ENCODE data around the gene OR56B1. TPM values are rescaled to one million over a fixed set of nuclear protein-coding genes. Genes with fewer than 3 reads are reported as not detected.
"Not testable (repeated sequence)": the region's sequence is repeated elsewhere in the genome, so short reads cannot be mapped to it uniquely, and the experiment has no call there.

Gene OR56B1
- total RNA-seq, 1 donor: under 0.01 TPM

DNA sequence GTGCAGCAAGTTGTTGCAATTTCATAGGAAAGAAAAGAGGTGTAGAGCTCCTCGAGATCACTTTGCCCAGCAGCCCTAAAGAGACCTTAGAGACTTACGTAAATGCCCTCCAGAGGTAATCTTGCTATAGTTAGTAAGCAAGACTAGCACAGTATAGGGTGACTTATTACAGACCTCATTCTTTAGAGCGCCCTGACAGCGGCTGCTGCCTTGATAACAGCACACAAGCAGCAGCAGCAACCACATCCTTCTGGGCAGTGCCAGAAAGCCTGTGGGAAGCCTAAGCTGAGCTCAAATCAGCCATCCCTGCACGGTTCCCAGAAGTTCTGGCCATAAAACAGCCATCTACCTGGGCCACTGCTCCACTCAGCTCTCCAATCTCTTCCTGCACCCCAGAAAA lies 22.6 kb upstream of the OR56B1 start:
- H3K4me2 ChIP-seq (ENCODE audit: insufficient read depth, low read length): no peak overlapping the region
- H4K20me1 ChIP-seq (ENCODE audit: insufficient read depth, low read length): no peaks in the 10 kb centered on the region
- no peaks in the 10 kb centered on the region for H3K9me3 ChIP-seq (ENCODE audit: low read depth, low read length)
- DNase-seq (ENCODE audit: insufficient read length, low spot score, missing footprints): no peak
- H3K36me3 ChIP-seq (ENCODE audit: insufficient read depth, low read length): peaks cover 12% of the 10 kb centered on the region
- no peak overlapping the region for H3K4me3 ChIP-seq (ENCODE audit: insufficient read depth, low read length)
- H3K79me2 ChIP-seq (ENCODE audit: insufficient read depth, low read length): no peaks in the 10 kb centered on the region
- no peaks in the 10 kb centered on the region for H3K4me1 ChIP-seq (ENCODE audit: insufficient read depth, low read length)
- no peak overlapping the region for H2AFZ ChIP-seq (ENCODE audit: low read length)
- TF ChIP-seq, protein P1, sequence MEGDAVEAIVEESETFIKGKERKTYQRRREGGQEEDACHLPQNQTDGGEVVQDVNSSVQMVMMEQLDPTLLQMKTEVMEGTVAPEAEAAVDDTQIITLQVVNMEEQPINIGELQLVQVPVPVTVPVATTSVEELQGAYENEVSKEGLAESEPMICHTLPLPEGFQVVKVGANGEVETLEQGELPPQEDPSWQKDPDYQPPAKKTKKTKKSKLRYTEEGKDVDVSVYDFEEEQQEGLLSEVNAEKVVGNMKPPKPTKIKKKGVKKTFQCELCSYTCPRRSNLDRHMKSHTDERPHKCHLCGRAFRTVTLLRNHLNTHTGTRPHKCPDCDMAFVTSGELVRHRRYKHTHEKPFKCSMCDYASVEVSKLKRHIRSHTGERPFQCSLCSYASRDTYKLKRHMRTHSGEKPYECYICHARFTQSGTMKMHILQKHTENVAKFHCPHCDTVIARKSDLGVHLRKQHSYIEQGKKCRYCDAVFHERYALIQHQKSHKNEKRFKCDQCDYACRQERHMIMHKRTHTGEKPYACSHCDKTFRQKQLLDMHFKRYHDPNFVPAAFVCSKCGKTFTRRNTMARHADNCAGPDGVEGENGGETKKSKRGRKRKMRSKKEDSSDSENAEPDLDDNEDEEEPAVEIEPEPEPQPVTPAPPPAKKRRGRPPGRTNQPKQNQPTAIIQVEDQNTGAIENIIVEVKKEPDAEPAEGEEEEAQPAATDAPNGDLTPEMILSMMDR (IDR thresholded peaks at IDR 0.05; ENCODE audit: extremely low read depth, low read depth, low read length): no peak
- H3K27ac ChIP-seq (ENCODE audit: low read depth, low read length): no peak overlapping the region
- peaks cover 4% of the 10 kb centered on the region for H3K27me3 ChIP-seq (ENCODE audit: insufficient read depth, low read length)

DNA sequence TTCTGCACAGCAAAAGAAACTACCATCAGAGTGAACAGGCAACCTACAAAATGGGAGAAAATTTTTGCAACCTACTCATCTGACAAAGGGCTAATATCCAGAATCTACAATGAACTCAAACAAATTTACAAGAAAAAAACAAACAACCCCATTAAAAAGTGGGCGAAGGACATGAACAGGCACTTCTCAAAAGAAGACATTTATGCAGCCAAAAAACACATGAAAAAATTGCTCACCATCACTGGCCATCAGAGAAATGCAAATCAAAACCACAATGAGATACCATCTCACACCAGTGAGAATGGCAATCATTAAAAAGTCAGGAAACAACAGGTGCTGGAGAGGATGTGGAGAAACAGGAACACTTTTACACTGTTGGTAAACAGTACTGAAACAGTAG lies 19.7 kb upstream of the OR56B1 start:
- not testable (repeated sequence) for H3K4me1 ChIP-seq (ENCODE audit: insufficient read depth, low read length); H2AFZ ChIP-seq (ENCODE audit: low read length); H3K9me3 ChIP-seq (ENCODE audit: low read depth, low read length); H3K27ac ChIP-seq (ENCODE audit: low read depth, low read length); H4K20me1 ChIP-seq (ENCODE audit: insufficient read depth, low read length); H3K36me3 ChIP-seq (ENCODE audit: insufficient read depth, low read length); H3K79me2 ChIP-seq (ENCODE audit: insufficient read depth, low read length); H3K4me2 ChIP-seq (ENCODE audit: insufficient read depth, low read length); DNase-seq (ENCODE audit: insufficient read length, low spot score, missing footprints); H3K4me3 ChIP-seq (ENCODE audit: insufficient read depth, low read length); H3K27me3 ChIP-seq (ENCODE audit: insufficient read depth, low read length)

GRCh38 chr11:5719703-5720495 lies 16.3 kb upstream of the OR56B1 start:
- no peaks in the 10 kb centered on the region for H4K20me1 ChIP-seq (ENCODE audit: insufficient read depth, low read length)
- TF ChIP-seq, protein P1 (IDR thresholded peaks at IDR 0.05; ENCODE audit: extremely low read depth, low read depth, low read length): no peak
- H3K36me3 ChIP-seq (ENCODE audit: insufficient read depth, low read length): no peaks in the 10 kb centered on the region
- H3K9me3 ChIP-seq (ENCODE audit: low read depth, low read length): no peaks in the 10 kb centered on the region
- no peak overlapping the region for H2AFZ ChIP-seq (ENCODE audit: low read length)
- no peaks in the 10 kb centered on the region for H3K4me1 ChIP-seq (ENCODE audit: insufficient read depth, low read length)
- H3K27ac ChIP-seq (ENCODE audit: low read depth, low read length): no peak overlapping the region
- no peaks in the 10 kb centered on the region for H3K79me2 ChIP-seq (ENCODE audit: insufficient read depth, low read length)
- DNase-seq (ENCODE audit: insufficient read length, low spot score, missing footprints): no peak
- H3K4me3 ChIP-seq (ENCODE audit: insufficient read depth, low read length): no peak overlapping the region
- H3K4me2 ChIP-seq (ENCODE audit: insufficient read depth, low read length): no peak overlapping the region
- peaks cover 8% of the 10 kb centered on the region for H3K27me3 ChIP-seq (ENCODE audit: insufficient read depth, low read length)

GRCh38 chr11:5722622-5723021 lies 13.6 kb upstream of the OR56B1 start:
- H3K27me3 ChIP-seq (ENCODE audit: insufficient read depth, low read length): peaks cover 8% of the 10 kb centered on the region
- no peak overlapping the region for H2AFZ ChIP-seq (ENCODE audit: low read length)
- H3K4me2 ChIP-seq (ENCODE audit: insufficient read depth, low read length): no peak overlapping the region
- no peaks in the 10 kb centered on the region for H3K9me3 ChIP-seq (ENCODE audit: low read depth, low read length)
- no peak for DNase-seq (ENCODE audit: insufficient read length, low spot score, missing footprints)
- H4K20me1 ChIP-seq (ENCODE audit: insufficient read depth, low read length): no peaks in the 10 kb centered on the region
- no peaks in the 10 kb centered on the region for H3K36me3 ChIP-seq (ENCODE audit: insufficient read depth, low read length)
- H3K27ac ChIP-seq (ENCODE audit: low read depth, low read length): no peak overlapping the region
- no peaks in the 10 kb centered on the region for H3K4me1 ChIP-seq (ENCODE audit: insufficient read depth, low read length)
- TF ChIP-seq, protein P1 (IDR thresholded peaks at IDR 0.05; ENCODE audit: extremely low read depth, low read depth, low read length): no peak
- H3K4me3 ChIP-seq (ENCODE audit: insufficient read depth, low read length): no peak overlapping the region
- no peaks in the 10 kb centered on the region for H3K79me2 ChIP-seq (ENCODE audit: insufficient read depth, low read length)
